Stimulated activated CD8-positive, alpha-beta memory T cell treated with anti-CD3 and anti-CD28 coated beads, Interleukin-12 subunit alpha, Interleukin-12 subunit beta, amount 100 ng/mL, for 1 hour (primary cell): ENCODE results near the gene ARAP3.

Experiments
- DNase-seq: peaks from one replicate; pipeline ENCODE4 v3.0.0-alpha.2; 2020; ENCODE audit warnings: low read depth

ARAP3 gene

GRCh38 chr5:141639357-141640050 lies 42.5 kb downstream of the ARAP3 start:
- no peak for DNase-seq

GRCh38 chr5:141638771-141639170 lies 43.3 kb downstream of the ARAP3 start:
- DNase-seq: no peak

DNA sequence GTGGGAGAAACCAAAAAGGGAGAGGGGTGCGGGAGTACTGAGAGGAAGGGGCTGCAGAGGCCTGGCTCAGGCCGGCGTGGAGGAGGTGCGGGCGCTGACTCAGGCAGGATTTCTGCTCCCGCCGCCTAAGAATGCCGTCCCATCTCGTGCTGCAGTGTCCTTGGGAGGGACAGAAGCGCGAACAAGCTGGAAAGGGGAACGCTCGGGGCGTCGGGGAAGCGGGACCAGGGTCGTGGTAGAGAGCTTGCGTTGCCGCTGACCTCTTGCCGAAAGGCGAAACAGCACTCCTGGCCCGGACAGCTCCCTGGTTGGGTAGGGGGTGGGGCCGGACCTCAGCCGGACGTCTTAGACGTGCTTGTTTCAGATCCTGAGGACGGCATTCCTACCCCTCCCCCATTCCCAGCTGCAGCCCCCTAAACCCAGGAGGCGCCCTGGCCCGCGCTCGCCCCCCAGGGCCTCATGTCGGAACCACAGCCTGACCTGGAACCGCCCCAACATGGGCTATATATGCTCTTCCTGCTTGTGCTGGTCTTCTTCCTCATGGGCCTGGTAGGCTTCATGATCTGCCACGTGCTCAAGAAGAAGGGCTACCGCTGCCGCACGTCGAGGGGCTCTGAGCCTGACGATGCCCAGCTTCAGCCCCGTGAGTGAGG lies 44.1 kb downstream of the ARAP3 start:
- DNase-seq: peak; percentile 30

- peak; percentile 16 for DNase-seq
Measured at GRCh38 chr5:141637123-141637766, 44.8 kb downstream of the ARAP3 start.

DNA sequence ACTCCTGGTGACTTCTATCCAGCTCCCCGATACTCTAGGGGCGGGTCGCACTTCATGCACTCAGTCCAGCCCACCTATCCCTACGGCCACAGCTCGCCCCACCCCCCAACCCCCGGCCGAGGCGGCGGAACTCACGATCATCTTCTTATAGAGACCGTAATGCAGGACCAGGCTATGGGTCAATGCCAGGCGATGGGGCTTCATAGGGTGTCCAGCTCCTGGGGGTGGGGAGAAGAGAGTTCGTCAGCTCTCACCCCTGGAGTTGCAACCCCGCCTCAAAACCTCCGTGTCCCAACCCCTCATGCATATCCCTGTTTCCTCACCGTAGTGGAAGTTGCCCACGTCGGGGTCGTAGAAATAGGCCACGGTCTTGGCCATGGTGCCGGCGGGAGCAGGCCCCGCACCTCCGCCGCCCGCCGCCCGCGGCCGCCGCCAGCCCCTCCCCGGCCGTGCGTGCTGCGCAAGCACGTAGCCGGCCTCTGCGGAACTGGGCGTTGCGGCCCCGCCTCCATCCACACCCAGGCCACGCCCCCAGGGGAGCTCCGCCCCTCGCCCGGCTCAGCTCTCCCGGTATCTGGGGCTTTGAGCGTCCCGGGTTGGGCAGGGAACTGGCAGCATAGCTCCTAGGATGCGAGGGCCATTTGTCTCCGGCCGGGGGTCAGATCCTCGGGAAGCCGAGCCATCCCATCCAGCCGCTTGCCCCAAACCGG lies 45.5 kb downstream of the ARAP3 start, which contains the start of the genes HDAC3 and RELL2:
HDAC3 (minus strand) TSS at position 437 of the 710 bp plus-strand sequence; CDS start at position 378, 59 bp downstream.
RELL2 (plus strand) TSS at position 585 of the 710 bp plus-strand sequence. CDS start 1,229 bp downstream, outside the sequence.
- peak; percentile 90 for DNase-seq

DNA sequence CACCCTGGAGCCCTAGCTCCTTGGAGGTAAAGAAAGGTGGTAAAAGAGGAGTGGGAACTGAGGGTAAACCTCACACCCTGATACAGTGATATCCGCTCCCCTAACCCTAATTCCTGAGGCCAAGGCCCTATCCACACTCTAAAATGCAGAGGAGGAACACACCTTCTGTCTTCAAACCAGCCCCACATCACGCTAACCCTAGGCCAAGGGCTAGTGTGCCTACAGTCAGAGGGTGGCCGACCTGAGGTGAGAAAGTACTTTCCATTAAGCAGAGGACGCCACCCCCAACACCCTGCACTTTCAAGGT lies 46.0 kb downstream of the ARAP3 start:
- DNase-seq: no peak

DNA sequence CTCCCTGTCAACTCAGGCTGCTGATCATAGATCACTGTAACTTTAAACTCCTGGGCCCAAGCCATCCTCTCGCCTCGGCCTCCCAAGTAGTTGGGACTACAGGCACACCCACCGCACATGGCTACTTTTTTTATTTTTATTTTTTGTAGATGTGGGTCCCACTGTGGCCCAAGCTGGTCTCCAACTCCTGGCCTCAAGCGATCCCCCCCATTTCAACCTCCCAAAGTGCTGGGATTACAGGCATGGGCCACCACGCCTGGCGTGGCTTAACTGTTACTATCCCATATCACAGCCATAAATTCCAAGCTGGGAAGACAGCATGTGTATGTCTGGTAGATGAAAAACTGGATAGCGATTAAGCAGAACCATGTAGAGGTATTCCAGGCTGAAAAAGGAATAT lies 46.4 kb downstream of the ARAP3 start:
- DNase-seq: no peak

- DNase-seq: no peak
Measured at GRCh38 chr5:141634720-141635119, 47.3 kb downstream of the ARAP3 start.

- no peak for DNase-seq
Measured at GRCh38 chr5:141633871-141634561, 48.0 kb downstream of the ARAP3 start.

- DNase-seq: no peak
Measured at GRCh38 chr5:141632650-141633049, 49.4 kb downstream of the ARAP3 start.

DNA sequence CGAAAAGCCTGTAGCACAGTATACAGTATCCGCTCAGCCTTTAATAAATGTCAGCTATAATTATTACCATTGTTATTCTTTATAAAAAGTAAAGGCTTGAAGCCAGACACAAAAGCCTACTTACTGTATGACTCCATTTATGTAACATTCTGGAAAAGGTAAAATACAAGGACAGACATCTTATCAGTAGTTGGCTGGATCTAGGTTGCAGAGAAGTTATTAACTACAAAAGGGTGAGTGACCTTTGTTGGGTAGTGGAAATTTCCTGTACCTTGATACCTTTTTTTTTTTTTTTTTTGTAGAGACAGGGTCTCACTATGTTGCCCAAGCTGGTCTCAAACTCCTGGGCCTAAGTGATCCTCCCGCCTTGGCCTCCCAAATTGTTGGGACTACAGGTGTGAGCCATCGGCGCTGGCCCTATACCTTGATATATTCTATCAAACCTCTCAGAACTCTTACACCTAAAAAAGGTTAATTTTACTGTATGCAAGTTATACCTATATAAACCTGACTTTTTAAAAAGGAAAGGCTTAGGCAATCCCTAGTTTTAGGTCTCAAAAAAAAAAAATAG lies 51.4 kb downstream of the ARAP3 start:
- no peak for DNase-seq

- DNase-seq: no peak
Measured at GRCh38 chr5:141628175-141628788, 53.7 kb downstream of the ARAP3 start.

DNA sequence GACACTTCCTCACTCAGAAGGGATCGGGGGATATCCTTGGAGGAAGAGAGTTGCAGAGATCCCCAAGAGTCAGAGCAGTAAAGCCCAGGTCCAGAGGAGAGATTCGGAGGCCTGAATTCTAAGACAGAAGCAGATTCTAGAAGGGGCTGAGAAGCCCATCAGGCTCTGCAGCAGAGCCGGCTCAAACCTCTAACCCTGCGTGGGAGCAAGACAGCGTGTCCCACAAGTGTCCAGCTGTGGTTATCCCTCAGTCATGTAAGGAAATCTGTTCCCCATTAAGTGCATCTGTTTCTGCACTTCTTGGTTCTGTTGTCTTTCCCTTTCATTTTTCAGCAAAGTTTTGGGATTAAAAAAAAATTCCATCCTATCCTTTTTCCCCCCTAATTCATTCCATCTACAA lies 58.4 kb downstream of the ARAP3 start:
- no peak for DNase-seq

- no peak for DNase-seq
Measured at GRCh38 chr5:141623186-141623585, 58.8 kb downstream of the ARAP3 start.

DNA sequence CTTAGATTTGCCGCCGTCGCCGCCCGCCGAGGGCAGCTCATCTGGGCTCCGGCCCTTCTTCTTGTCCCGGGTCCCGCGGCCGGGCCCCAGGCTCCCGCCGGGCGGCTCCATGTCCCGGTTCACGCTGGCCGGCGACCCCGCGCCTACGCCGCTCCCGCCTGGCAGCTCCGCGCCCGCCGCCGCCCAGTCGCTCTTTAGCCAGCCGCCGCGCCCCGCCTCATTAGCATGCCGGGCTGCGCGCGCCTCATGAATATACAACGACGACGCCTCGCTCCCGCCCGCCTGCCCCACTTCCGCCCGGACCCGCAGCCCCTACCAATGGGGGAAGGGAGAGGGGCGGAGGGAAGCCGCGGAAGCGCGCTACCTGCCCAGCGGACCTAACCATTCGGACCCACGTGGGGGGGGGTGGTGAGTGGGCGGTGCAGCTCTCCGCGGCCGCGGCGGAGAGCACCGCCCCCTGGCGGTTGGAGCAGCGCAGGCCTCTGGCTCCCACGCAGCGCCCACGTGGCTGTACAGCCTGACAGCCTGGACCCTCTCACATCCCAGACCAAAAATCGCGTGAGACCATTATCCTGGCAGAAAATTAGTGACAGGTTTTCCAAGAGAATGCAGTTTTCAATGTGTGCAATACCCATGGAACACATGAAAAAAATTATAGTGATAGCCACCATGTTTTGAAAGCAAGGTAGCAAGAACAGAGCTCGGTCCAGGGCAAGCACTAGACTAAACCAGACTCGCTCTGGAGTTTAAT lies 63.1 kb downstream of the ARAP3 start, which contains the start of gene DIAPH1:
DIAPH1 (minus strand) TSS at position 197 of the 751 bp plus-strand sequence; CDS start at position 111, 86 bp downstream.
- peak; percentile 97 for DNase-seq

GRCh38 chr5:141618030-141618803 lies 63.8 kb downstream of the ARAP3 start:
- no peak for DNase-seq

DNA sequence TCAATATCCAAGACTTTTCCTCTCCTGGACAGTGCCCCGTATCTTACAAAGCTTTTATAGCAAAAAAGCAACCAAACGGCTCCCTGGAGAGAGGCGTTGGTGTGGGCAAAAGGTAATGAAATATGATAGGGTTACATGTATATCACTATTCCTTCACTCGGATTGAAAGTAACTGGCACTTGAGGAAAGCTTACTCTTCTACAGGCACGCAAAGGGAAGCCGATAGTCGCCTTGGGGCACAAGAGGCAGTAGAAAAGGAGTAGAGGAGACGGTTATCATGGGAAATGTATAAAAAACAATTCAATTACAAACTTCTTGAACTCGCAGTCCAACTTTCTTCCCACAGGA lies 64.4 kb downstream of the ARAP3 start:
- DNase-seq: no peak

DNA sequence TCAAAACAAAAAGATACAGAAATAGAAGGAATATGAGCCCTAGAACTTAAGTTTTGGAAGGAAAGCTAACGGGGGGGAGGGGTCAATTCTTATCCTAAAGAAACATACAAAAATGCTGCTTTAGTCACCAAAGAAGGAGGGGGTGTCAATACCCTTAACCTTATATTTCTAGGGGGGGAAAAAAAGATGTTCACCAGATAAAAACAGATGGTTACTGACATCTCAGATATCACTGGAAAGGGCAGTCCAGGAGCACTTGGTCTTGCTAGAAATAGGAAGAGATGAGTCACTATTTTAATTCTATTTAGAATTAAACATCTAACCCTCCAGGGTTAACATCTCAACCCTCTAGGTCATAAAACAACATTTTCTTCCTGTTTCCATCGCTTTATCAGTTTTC lies 64.9 kb downstream of the ARAP3 start:
- no peak for DNase-seq

GRCh38 chr5:141615991-141616720 lies 65.9 kb downstream of the ARAP3 start:
- no peak for DNase-seq
